GM12878 (cell line): ENCODE measurements around the gene HCFC1.

Experiments
- CTCF ChIP-seq, 3 experiments: IDR thresholded peaks in 2 of 3; conservative IDR thresholded peaks in 1 of 3; 2 replicates each; pipeline ENCODE4 v1.5.1; 2011; ENCODE audit warnings: low read depth in 3 of 3, low read length in 3 of 3, mild to moderate bottlenecking in 3 of 3, control low read depth in 2 of 3, moderate library complexity in 2 of 3, inconsistent platforms in 1 of 3, mixed read lengths in 1 of 3; ENCODE audit not compliant: control insufficient read depth in 2 of 3, insufficient read depth in 1 of 3; ENCODE audit errors: extremely low read depth in 1 of 3
- SRF ChIP-seq, 2 experiments: IDR thresholded peaks; 2 replicates each; pipeline ENCODE4 v1.6.1; 2011; ENCODE audit warnings: low read depth in 2 of 2, low read length in 2 of 2, mild to moderate bottlenecking in 1 of 2, moderate library complexity in 1 of 2
- YY1 ChIP-seq: IDR thresholded peaks from 2 replicates; pipeline ENCODE4 v1.6.1; 2011; ENCODE audit warnings: low read depth, mild to moderate bottlenecking, low read length
- ZZZ3 ChIP-seq: IDR thresholded peaks from 2 replicates; pipeline ENCODE4 v1.6.1; 2011; ENCODE audit warnings: low read depth; ENCODE audit not compliant: control insufficient read depth, insufficient read length

DNA sequence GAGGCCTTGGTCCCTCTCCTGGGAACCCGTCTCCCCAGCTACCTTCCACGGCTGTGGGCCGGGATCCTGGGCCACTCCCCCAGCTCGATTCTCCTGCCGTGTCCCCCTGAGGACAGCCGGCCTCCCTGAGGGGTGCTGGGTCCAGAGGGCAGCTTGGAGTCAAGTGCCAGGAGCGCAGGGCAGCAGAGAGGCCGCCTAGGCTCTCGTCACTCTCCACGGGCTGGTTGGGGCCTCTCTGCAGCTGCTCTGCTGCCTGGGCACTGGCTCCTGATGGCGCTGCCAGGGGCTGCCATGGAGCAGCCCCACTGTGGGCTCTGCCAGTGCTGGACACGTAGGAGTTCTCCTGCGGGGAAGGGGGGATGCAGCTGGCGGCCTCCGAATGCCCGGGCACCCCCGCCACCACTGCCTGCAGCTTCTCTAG, 41.4 kb upstream of the HCFC1 start:
- TF ChIP-seq CTCF (IDR thresholded peaks at IDR 0.05 in 2 of 3, conservative IDR thresholded peaks at IDR 0.05 in 1 of 3; ENCODE audit: control insufficient read depth in 2 of 3, extremely low read depth in 1 of 3, insufficient read depth in 1 of 3, low read depth in 3 of 3, low read length in 3 of 3) (no peak), YY1 (no peak), ZZZ3 (no peak), SRF (IDR thresholded peaks at IDR 0.05; ENCODE audit: low read depth in 2 of 2, low read length in 2 of 2) (no peak)
